ENCODE measurements around the gene RBM28.
"Not testable (repeated sequence)": the region's sequence is repeated elsewhere in the genome, so short reads cannot be mapped to it uniquely, and the experiment has no call there.

The RBM28 gene

DNA sequence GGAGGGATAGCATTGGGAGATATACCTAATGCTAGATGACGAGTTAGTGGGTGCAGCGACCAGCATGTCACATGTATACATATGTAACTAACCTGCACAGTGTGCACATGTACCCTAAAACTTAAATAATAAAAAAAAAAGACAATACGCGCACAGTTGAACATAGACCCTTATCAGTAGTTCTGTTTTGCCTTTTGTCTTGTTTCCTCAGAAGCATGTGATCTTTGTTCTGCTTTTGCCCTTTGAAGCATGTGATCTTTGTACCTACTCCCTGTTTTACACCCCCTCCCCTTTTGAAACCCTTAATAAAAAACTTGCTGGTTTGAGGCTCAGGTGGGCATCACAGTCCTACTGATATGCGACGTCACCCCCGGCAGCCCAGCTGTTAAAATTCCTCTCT lies 45.7 kb downstream of the RBM28 start:
- H3K4me3 ChIP-seq (ENCODE audit: low read depth, low read length) = not testable (repeated sequence)

DNA sequence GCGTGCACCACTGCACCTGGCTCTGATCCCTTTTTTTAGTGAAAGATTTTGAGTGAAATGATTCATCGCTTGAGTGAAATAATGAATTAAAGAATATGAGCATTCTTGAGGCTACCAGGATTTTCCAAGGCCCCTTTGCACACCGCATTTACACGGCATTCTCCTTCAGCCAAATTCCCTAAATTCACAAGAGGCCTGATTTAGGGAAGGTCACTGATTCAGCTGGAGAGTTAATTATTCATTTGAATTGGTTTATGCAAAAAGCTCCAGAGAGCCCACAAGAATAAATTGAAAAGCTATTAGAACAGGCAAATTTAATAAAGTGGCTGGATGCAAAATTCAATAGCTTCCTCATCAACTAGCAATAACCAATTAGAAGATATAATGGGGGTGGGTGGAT lies 56.2 kb downstream of the RBM28 start:
- H3K4me3 ChIP-seq (ENCODE audit: low read depth, low read length) = no peak overlapping the region

- H3K4me3 ChIP-seq (ENCODE audit: low read depth, low read length) = no peak overlapping the region
Observed at GRCh38 chr7:128284102-128284501, 59.6 kb downstream of the RBM28 start.

DNA sequence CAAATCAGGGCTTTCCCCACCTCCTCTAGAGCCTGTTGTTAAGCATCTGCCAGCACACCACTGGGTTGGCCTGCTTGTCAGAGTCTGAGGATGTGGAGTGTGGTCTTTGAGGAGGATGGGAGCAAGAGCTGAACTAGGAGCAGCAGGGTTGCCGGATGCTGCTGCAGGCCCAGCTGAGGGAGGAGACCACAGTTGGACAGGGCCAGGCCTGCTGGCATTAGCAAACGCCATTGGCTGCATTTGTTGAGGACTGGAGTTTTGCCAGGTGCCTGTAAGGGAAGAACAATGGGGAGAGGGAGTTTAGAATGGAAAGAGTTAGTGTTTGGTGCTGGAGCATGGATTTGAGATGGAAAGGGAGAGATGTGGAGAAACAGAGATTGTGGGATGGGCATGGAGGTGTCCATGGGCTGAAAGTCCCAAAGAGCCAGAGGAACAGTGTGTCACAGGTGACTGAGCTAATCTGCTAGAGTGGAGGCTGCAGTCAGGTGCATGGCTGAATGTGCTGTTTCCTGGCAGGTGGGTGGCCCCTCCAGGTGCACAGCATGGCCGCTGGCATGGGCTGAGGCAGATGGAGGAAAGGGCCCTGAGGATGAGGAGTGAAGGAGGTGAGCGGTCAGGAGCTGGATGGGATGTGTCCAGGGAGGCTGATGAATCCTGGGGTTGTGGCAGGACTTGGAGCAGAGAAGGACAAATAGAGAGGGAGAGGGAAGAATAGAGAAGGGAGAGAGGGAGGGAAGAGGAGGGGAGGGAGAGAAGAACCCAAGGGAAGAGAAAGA lies 61.9 kb downstream of the RBM28 start:
- H3K4me3 ChIP-seq (ENCODE audit: low read depth, low read length) = no peak overlapping the region

DNA sequence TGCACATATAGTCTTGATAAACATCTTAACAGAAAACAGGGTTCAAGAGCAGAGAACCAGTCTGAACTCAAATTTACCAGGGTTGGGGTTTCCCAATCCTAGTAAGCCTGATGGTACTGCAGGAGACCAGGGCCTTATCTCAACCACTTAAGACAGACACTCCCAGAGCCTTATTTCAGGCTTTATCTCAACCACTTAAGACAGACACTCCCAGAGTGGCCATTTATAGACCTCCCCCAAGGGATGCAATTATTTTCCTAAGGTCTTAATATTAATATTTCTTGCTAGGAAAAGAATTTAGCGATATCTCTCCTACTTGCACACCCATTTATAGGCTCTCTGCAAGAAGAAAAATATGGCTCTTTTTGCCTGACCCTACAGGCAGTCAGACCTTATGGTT lies 63.3 kb downstream of the RBM28 start:
- H3K4me3 ChIP-seq (ENCODE audit: low read depth, low read length) = not testable (repeated sequence)

- H3K4me3 ChIP-seq (ENCODE audit: low read depth, low read length) = no peak overlapping the region
Observed at GRCh38 chr7:128279124-128279713, 64.5 kb downstream of the RBM28 start.

DNA sequence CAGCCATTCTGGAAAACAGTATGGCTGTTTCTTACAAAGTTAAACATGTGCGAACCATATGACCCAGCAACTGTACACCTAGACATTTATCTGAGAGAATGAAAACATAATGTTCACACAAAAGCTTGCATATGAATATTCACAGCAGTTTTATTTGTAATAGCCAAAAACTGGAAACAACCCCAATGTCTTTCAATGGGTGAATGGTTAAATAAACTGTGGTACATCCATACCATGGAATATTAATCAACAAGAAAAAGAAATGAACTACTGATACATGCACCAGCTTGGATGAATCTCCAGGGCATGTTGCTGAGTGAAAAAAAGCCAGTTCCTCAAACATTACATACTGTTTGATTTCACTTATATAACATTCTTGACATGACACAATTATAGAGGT lies 65.3 kb downstream of the RBM28 start:
- H3K4me3 ChIP-seq (ENCODE audit: low read depth, low read length) = no peak overlapping the region

- H3K4me3 ChIP-seq (ENCODE audit: low read depth, low read length) = no peak overlapping the region
Observed at GRCh38 chr7:128275681-128276080, 68.0 kb downstream of the RBM28 start.

DNA sequence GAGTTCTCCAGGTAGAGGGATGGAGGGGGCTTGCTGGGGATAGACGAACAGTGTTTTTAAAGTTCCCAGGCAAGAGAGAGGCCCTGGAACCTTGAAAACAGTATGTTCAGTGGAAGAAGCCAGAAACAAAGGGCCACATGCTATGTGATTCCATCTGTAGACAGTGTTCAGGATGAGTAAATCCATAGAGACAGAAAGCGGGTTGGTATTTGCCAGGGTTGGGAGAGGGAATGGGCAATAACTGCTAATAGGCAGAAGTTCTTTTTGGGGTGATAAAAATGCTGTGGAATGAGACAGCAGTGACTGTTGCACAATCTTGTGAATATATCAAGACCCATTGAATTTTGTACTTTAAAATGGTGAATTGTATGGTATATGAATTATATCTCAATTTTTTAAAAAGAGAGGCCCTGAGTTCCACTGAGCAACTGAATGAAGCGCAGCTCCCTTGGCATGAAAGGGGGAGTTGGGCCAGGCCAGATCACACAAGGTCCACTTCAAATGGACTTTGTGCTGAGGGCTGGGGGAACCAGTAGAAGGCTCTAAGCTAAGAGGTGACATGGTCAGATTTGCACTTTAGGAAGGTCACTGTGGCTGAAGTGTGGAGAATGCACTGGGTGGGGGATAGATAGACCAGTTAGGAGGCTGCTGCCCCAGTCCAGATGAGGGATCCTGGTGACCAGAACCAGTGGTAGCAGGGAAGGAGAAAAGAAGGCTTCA lies 68.7 kb downstream of the RBM28 start:
- H3K4me3 ChIP-seq (ENCODE audit: low read depth, low read length) = no peak overlapping the region

DNA sequence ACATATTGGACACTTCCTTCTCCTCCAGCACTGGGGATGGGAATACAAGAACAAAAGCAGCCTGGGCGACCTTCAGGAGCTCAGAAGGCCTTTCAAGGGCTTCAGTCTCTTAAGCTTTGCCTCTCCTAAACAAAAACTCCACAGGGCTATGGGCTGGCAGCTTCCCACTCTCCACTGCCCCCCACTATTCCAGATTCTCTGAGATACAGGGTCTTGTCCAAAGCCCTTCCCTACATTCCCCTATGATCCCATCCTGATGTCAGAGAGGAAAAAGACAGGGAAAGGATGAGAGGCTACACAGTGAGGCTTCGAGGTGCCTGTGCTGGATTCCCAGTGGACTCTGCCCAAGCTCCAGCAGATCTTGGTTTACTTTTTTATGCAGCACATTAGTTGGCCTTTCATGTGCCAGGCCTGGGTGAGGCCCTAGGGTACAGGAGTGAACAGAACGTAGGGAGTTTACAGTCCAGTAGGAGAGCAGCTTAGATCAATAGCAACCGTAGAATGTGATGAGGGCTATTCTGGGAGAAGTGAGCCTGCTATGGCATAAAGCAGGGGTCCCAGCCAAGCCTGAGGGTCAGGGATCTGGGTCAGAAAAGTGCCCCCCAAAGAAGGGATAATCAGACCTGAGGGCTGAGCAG lies 69.3 kb downstream of the RBM28 start:
- no peak overlapping the region for H3K4me3 ChIP-seq (ENCODE audit: low read depth, low read length)

- H3K4me3 ChIP-seq (ENCODE audit: low read depth, low read length) = no peak overlapping the region
Observed at GRCh38 chr7:128271942-128272481, 71.7 kb downstream of the RBM28 start.

- H3K4me3 ChIP-seq (ENCODE audit: low read depth, low read length) = no peak overlapping the region
Observed at GRCh38 chr7:128271471-128271941, 72.2 kb downstream of the RBM28 start.

GRCh38 chr7:128270826-128271272 lies 72.9 kb downstream of the RBM28 start:
- H3K4me3 ChIP-seq (ENCODE audit: low read depth, low read length) = no peak overlapping the region

DNA sequence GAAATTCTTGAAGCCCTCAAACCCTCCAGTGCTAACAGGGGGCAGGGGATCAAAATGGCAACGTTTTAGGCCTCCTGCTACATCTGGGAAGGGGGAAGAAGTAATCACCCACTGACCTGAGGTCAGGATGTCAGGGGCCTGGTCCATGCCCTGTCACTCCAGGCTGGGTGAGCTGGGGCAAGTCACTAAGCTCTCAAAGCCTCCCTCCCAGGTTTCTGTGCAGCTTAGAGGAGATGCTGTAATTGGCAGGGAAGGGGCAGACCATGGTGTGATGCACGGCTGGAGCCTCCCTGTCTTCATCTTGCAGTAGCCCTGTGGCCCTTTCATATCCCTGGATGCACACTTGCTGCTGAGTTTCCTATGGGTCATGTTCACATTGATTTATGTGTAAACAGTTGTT lies 75.5 kb downstream of the RBM28 start:
- H3K4me3 ChIP-seq (ENCODE audit: low read depth, low read length) = no peak overlapping the region

DNA sequence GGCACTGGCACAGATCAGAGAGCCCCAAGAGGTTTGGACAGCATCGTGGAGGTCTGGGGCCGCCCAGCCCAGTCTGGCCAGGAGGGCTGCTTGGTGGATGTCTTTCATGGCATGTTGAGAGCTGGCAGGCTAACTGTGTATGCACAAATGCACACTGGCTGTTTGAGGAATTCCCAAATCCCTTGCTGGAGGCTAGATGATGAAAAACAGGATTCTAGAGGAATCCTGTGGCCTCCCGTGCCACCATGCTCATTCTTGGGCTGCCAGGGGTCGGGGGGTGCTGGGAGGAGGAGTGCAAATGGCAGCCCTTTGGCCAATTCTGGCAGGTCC lies 76.1 kb downstream of the RBM28 start:
- H3K4me3 ChIP-seq (ENCODE audit: low read depth, low read length) = no peak overlapping the region

GRCh38 chr7:128266883-128267594 lies 76.7 kb downstream of the RBM28 start:
- no peak overlapping the region for H3K4me3 ChIP-seq (ENCODE audit: low read depth, low read length)

- no peak overlapping the region for H3K4me3 ChIP-seq (ENCODE audit: low read depth, low read length)
Observed at GRCh38 chr7:128266529-128266882, 77.2 kb downstream of the RBM28 start.

GRCh38 chr7:128265906-128266300 lies 77.8 kb downstream of the RBM28 start:
- H3K4me3 ChIP-seq (ENCODE audit: low read depth, low read length) = no peak overlapping the region

DNA sequence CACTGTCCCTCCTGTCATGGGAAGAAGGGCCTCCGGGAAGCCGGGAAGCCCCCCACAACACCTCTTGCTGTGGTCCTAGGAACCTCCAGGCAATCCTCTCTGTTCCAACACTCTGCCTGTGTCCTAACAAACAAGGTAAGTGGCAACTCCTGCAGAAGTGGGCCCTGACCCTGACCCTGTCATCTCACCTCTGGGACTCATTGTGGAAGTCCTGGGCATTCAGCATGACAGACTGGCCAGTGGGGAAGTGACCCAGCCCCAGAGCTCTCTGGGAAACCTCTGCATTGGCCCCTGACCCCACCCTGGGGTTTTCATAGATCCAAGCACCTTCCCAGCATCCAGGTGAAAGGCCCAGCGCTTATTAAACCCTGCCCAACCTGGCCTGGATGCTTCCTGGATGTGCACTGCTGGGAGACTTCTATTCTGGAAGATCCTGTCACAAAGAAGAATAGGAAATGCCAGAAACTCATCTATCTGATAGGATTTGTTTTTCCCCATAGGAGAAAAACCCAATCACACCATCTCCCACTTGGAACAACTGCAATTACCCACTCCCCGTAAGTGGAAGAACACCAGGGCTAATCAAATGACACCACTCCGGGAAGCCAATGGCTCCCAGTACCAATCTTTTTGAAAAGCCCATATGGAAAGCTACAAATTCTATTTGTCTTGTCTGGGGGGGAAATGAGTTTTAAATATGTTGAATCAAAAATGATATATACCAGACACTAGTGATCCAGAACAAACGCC lies 78.4 kb downstream of the RBM28 start:
- H3K4me3 ChIP-seq (ENCODE audit: low read depth, low read length) = no peak overlapping the region

DNA sequence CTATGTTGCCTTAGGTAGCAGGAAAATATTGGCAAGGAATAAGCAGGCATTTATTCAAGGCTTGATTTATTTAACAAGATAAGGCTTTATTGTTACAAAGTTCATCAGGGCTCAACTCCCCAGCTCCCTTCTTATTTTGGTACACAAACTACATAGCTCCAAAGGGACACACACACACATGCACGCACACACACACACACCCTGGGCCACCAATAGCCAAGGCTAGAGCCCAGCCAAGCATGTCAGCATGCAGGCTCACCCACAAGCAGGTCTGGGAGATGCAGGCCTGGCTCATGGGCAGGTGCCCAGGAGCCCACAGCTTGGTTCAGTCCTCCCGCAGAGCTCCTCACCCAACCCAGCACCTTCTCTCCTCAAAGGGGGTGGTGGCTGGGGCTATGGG lies 79.2 kb downstream of the RBM28 start:
- H3K4me3 ChIP-seq (ENCODE audit: low read depth, low read length) = no peak overlapping the region

All from iPS-11a (cell line).